GM12865 (cell line): ENCODE data around the gene ZNF454.

Source experiments
- DNase-seq: peaks from one replicate; pipeline ENCODE4 v3.0.0; 2010; ENCODE audit warnings: low read depth
- H3K4me3 ChIP-seq: 2 replicates; pipeline ENCODE4 v1.5.1; 2011; ENCODE audit warnings: mild to moderate bottlenecking, low read depth, low read length, control low read depth
- TF ChIP-seq, protein P1 (sequence below): IDR thresholded peaks from 2 replicates; pipeline ENCODE4 v1.5.1; 2011; ENCODE audit warnings: low read length, control low read depth, low read depth, inconsistent platforms; ENCODE audit not compliant: insufficient read depth; ENCODE audit errors: missing control alignments

The ZNF454 gene

GRCh38 chr5:178993955-178994579 is 53.1 kb downstream of the ZNF454 start:
- no peak for DNase-seq
- no peak overlapping the region for H3K4me3 ChIP-seq
- TF ChIP-seq, protein P1, sequence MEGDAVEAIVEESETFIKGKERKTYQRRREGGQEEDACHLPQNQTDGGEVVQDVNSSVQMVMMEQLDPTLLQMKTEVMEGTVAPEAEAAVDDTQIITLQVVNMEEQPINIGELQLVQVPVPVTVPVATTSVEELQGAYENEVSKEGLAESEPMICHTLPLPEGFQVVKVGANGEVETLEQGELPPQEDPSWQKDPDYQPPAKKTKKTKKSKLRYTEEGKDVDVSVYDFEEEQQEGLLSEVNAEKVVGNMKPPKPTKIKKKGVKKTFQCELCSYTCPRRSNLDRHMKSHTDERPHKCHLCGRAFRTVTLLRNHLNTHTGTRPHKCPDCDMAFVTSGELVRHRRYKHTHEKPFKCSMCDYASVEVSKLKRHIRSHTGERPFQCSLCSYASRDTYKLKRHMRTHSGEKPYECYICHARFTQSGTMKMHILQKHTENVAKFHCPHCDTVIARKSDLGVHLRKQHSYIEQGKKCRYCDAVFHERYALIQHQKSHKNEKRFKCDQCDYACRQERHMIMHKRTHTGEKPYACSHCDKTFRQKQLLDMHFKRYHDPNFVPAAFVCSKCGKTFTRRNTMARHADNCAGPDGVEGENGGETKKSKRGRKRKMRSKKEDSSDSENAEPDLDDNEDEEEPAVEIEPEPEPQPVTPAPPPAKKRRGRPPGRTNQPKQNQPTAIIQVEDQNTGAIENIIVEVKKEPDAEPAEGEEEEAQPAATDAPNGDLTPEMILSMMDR: no peak

- H3K4me3 ChIP-seq: no peak within 1 kb of the TSS
- no peak for DNase-seq
- TF ChIP-seq, protein P1: no peak
Observed at GRCh38 chr5:178994580-178995340, 53.8 kb downstream of the ZNF454 start, which contains the start of gene GRM6. GRM6 (minus strand) TSS chr5:178995320; CDS start chr5:178994944, 376 bp downstream.

GRCh38 chr5:178995341-178995690 is 54.3 kb downstream of the ZNF454 start:
- H3K4me3 ChIP-seq: no peak overlapping the region

GRCh38 chr5:178996156-178996555 is 55.2 kb downstream of the ZNF454 start:
- DNase-seq: no peak
- TF ChIP-seq, protein P1: no peak
- no peak overlapping the region for H3K4me3 ChIP-seq

More at GRCh38 chr5:178995341-178995690, 54.3 kb downstream of the ZNF454 start:
- TF ChIP-seq, protein P1: no peak
- no peak for DNase-seq

DNA sequence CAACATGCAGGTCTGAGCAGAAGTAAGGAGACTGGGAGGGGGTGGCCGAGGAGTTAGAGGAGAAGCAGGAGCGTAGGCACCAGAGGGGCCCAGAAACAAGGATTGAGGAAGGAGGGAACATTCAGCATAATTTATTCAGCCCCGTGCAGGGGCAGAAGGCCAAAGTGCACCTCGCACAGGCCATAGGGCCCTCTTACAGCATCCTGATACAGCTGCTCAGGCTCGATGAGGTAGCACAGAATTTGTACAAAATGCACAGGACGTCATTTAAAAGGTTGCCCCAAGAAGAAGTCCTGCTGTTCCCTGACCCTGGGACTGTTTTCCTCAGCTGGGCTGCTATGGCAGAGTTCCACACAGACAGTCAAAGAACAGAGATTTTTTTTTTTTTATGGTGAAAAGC is 56.2 kb downstream of the ZNF454 start:
- no peak overlapping the region for H3K4me3 ChIP-seq
- TF ChIP-seq, protein P1: no peak
- no peak for DNase-seq

- TF ChIP-seq, protein P1: no peak
- H3K4me3 ChIP-seq: no peak overlapping the region
- no peak for DNase-seq
Observed at GRCh38 chr5:178998441-178998840, 57.4 kb downstream of the ZNF454 start.
